WTC11 (cell line): ENCODE data around the gene NFATC2. TPM values are rescaled to one million over a fixed set of nuclear protein-coding genes. Genes with fewer than 3 reads are reported as not detected.

ENCODE experiments used
- ATAC-seq: fragments of 200-7000 bp; cut with Tn5 transposase; 2 replicates; pipeline ENCODE4 v1.10.0; 2021; ENCODE audit warnings: mild to moderate bottlenecking, moderate library complexity
- CTCF ChIA-PET: fragments of 300-600 bp; sonication (Branson Sonifier 250); formaldehyde crosslinking; loops from one replicate; lab custom pipeline; 2021; ENCODE audit warnings: antibody characterized with exemption; lab: Charles Lee
- POLR2A ChIA-PET: fragments of 350-600 bp; sonication (Branson Sonifier 250); formaldehyde crosslinking; loops from one replicate; lab custom pipeline; 2021; ENCODE audit warnings: antibody characterized with exemption; lab: Charles Lee
- DNase-seq: peaks from one replicate; pipeline ENCODE4 v3.0.0; 2021; ENCODE audit warnings: low spot score
- H3K27ac Mint-ChIP-seq: 2 replicates; pipeline ENCODE4 v1.8.0; 2021; ENCODE audit warnings: mixed read lengths
- H3K27me3 Mint-ChIP-seq: 2 replicates; pipeline ENCODE4 v1.8.0; 2021; ENCODE audit warnings: low read depth, mild to moderate bottlenecking, moderate library complexity, mixed read lengths
- H3K36me3 Mint-ChIP-seq: 2 replicates; pipeline ENCODE4 v1.8.0; 2021; ENCODE audit warnings: mixed read lengths
- H3K4me1 Mint-ChIP-seq: 2 replicates; pipeline ENCODE4 v1.8.0; 2022; ENCODE audit warnings: mixed read lengths
- H3K4me3 Mint-ChIP-seq: 2 replicates; pipeline ENCODE4 v1.8.0; 2021; ENCODE audit warnings: mild to moderate bottlenecking, moderate library complexity, mixed read lengths
- H3K9me3 Mint-ChIP-seq: 2 replicates; pipeline ENCODE4 v1.8.0; 2021; ENCODE audit warnings: mixed read lengths
- ATF6 ChIP-seq: sonication (generic); formaldehyde crosslinking; IDR thresholded peaks from 2 replicates; pipeline ENCODE4 v1.8.1; 2023; ENCODE audit warnings: mild to moderate bottlenecking, missing genetic modification reagents
- ELF4 ChIP-seq: sonication (generic); formaldehyde crosslinking; IDR thresholded peaks from 2 replicates; pipeline ENCODE4 v1.8.1; 2022; ENCODE audit warnings: low read depth, mild to moderate bottlenecking, moderate library complexity, missing genetic modification reagents
- FOXP4 ChIP-seq: sonication (generic); formaldehyde crosslinking; IDR thresholded peaks from 2 replicates; pipeline ENCODE4 v1.8.0; 2022; ENCODE audit warnings: mild to moderate bottlenecking, missing genetic modification reagents
- HMGXB4 ChIP-seq: sonication (generic); formaldehyde crosslinking; IDR thresholded peaks from 2 replicates; pipeline ENCODE4 v1.8.1; 2023; ENCODE audit warnings: mild to moderate bottlenecking, moderate library complexity, missing genetic modification reagents
- IRF1 ChIP-seq: sonication (generic); formaldehyde crosslinking; IDR thresholded peaks from 2 replicates; pipeline ENCODE4 v1.8.0; 2023; ENCODE audit warnings: missing genetic modification reagents
- MLX ChIP-seq: sonication (generic); formaldehyde crosslinking; IDR thresholded peaks from 2 replicates; pipeline ENCODE4 v1.8.1; 2023; ENCODE audit warnings: mild to moderate bottlenecking, missing genetic modification reagents, moderate library complexity
- NR2C2 ChIP-seq: sonication (generic); formaldehyde crosslinking; IDR thresholded peaks from 2 replicates; pipeline ENCODE4 v1.8.0; 2022; ENCODE audit warnings: mild to moderate bottlenecking, missing genetic modification reagents
- PRDM15 ChIP-seq: sonication (generic); formaldehyde crosslinking; IDR thresholded peaks from 2 replicates; pipeline ENCODE4 v1.8.0; 2022; ENCODE audit warnings: missing genetic modification reagents
- SMAD3 ChIP-seq: sonication (generic); formaldehyde crosslinking; IDR thresholded peaks from 2 replicates; pipeline ENCODE4 v1.8.0; 2022; ENCODE audit warnings: missing genetic modification reagents, mild to moderate bottlenecking, borderline replicate concordance
- USF1 ChIP-seq: sonication (generic); formaldehyde crosslinking; IDR thresholded peaks from 2 replicates; pipeline ENCODE4 v1.8.0; 2022; ENCODE audit warnings: mild to moderate bottlenecking, missing genetic modification reagents
- USF2 ChIP-seq: sonication (generic); formaldehyde crosslinking; IDR thresholded peaks from 2 replicates; pipeline ENCODE4 v1.8.1; 2023; ENCODE audit warnings: mild to moderate bottlenecking, missing genetic modification reagents, moderate library complexity
- ZNF219 ChIP-seq: sonication (generic); formaldehyde crosslinking; IDR thresholded peaks from 2 replicates; pipeline ENCODE4 v1.8.0; 2023; ENCODE audit warnings: missing genetic modification reagents, mild to moderate bottlenecking, borderline replicate concordance
- ZNF232 ChIP-seq: sonication (generic); formaldehyde crosslinking; IDR thresholded peaks from 2 replicates; pipeline ENCODE4 v1.8.0; 2022; ENCODE audit warnings: mild to moderate bottlenecking, missing genetic modification reagents
- ZNF396 ChIP-seq: fragments of 250-450 bp; sonication (Bioruptor Pico); IDR thresholded peaks from 2 replicates; pipeline ENCODE4 v1.8.0; 2021; ENCODE audit warnings: mild to moderate bottlenecking, moderate library complexity, borderline replicate concordance
- ZNF532 ChIP-seq: fragments of 250-450 bp; sonication (Bioruptor Pico); IDR thresholded peaks from 2 replicates; pipeline ENCODE4 v1.9.0; 2021; ENCODE audit warnings: mild to moderate bottlenecking, borderline replicate concordance
- total RNA-seq: library from RNA; stranded (reverse); gene quantifications from 3 replicates; pipeline ENCODE4 v1.2.3, GENCODE V29; 2021

NFATC2 gene
- total RNA-seq, 1 experiment from 2014 or later, result 1.7 TPM

GRCh38 chr20:51553897-51554486, 11.5 kb upstream of the NFATC2 start (continued):
- TF ChIP-seq SMAD3 (CRISPR knock-in tag) (no peak), USF1 (no peak)

- Mint-ChIP-seq H3K27me3 (peaks cover 35% of the 10 kb centered on the region), H3K36me3 (no peaks in the 10 kb centered on the region), H3K4me1 (peaks cover 10% of the 10 kb centered on the region), H3K4me3 (no peak overlapping the region), H3K9me3 (peaks cover 4% of the 10 kb centered on the region), H3K27ac (no peak overlapping the region)
- no peak for ATAC-seq
- TF ChIP-seq SMAD3 (CRISPR knock-in tag), result no peak
- no peak for TF ChIP-seq NR2C2
- no peak for TF ChIP-seq ZNF219 (CRISPR knock-in tag)
- TF ChIP-seq HMGXB4, result no peak
- no peak for TF ChIP-seq FOXP4
- no peak for TF ChIP-seq ELF4
- no peak for TF ChIP-seq MLX (CRISPR knock-in tag)
- TF ChIP-seq PRDM15 (CRISPR knock-in tag), result no peak
- no peak for TF ChIP-seq IRF1
- TF ChIP-seq ZNF232 (CRISPR knock-in tag), result no peak
- TF ChIP-seq ZNF396, result no peak
- POLR2A ChIA-PET, result interaction anchor here (0.6 to 0.7 kb wide), 2 partner anchors 133 to 161 kb away, joined by 3 to 7 read pairs; no protein-coding TSS in a partner anchor
- no peak for DNase-seq
- CTCF ChIA-PET, result interaction anchor here (0.6 to 2.2 kb wide), 5 partner anchors 9 to 559 kb away, joined by 3 to 9 read pairs (median 3); partner anchors contain the start of gene NFATC2
Observed at GRCh38 chr20:51551186-51551585, 8.7 kb upstream of the NFATC2 start.

- no peaks in the 10 kb centered on the region for H3K9me3 Mint-ChIP-seq
- H3K4me3 Mint-ChIP-seq, result no peak overlapping the region
- POLR2A ChIA-PET, result no interaction called here
- CTCF ChIA-PET, result interaction anchor here (1.8 kb wide), 1 partner anchor 164 kb away, joined by 5 read pairs; no protein-coding TSS in a partner anchor
- ATAC-seq (no peak), DNase-seq (no peak)
- no peak overlapping the region for H3K27ac Mint-ChIP-seq
- H3K36me3 Mint-ChIP-seq, result no peaks in the 10 kb centered on the region
- peaks cover 10% of the 10 kb centered on the region for H3K4me1 Mint-ChIP-seq
- H3K27me3 Mint-ChIP-seq, result peaks cover 52% of the 10 kb centered on the region
- TF ChIP-seq ZNF532 (CRISPR knock-in tag) (no peak), ATF6 (no peak), USF2 (no peak)
Observed at GRCh38 chr20:51549474-51549873, 7.0 kb upstream of the NFATC2 start.
